Middle frontal gyrus (tissue), 1 donor: ENCODE results near the gene ARHGEF40.
A peak's percentile ranks its signal among the peaks of the same experiment; 100 is the strongest.

Experiments used
- DNase-seq: peaks from one replicate; pipeline ENCODE4 v3.0.0-alpha.2; 2015; ENCODE audit warnings: low spot score; ENCODE audit errors: extremely low spot score

ARHGEF40 gene

GRCh38 chr14:21096978-21097635 is 27.0 kb downstream of the ARHGEF40 start:
- DNase-seq: no peak

GRCh38 chr14:21097636-21098075 is 27.6 kb downstream of the ARHGEF40 start:
- no peak for DNase-seq

- DNase-seq: no peak
These were observed 28.2 kb downstream of the ARHGEF40 start, which contains the start of gene ZNF219 for GRCh38 chr14:21098076-21098891. Gene ZNF219, minus strand, starts transcription at chr14:21098655. Its CDS starts 5,064 bp downstream, at chr14:21093591.

GRCh38 chr14:21098892-21099595 is 28.9 kb downstream of the ARHGEF40 start:
- no peak for DNase-seq

DNA sequence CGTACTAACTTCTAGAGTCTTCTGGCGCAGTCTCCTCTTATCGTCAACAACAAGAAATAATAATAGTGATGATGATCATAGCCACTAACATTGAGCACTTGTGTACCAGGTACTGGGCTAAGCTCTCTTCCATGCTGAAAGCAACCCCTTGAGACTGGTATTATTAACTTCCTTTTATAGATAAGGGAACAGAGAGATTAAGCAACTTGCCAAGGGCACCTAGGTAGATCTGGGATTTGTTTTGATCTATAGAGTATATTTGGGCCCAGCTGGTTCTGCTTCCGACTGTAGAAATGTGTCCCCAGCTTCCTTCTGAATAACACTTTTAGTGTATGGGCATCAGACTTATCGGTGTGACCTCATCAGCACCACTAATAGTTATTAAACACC is 29.5 kb downstream of the ARHGEF40 start:
- no peak for DNase-seq

GRCh38 chr14:21100931-21101330 is 30.8 kb downstream of the ARHGEF40 start, which contains the start of gene TMEM253:
Gene TMEM253, plus strand, starts transcription at chr14:21101066. Its CDS starts 278 bp downstream, at chr14:21101344.
- DNase-seq: no peak

DNA sequence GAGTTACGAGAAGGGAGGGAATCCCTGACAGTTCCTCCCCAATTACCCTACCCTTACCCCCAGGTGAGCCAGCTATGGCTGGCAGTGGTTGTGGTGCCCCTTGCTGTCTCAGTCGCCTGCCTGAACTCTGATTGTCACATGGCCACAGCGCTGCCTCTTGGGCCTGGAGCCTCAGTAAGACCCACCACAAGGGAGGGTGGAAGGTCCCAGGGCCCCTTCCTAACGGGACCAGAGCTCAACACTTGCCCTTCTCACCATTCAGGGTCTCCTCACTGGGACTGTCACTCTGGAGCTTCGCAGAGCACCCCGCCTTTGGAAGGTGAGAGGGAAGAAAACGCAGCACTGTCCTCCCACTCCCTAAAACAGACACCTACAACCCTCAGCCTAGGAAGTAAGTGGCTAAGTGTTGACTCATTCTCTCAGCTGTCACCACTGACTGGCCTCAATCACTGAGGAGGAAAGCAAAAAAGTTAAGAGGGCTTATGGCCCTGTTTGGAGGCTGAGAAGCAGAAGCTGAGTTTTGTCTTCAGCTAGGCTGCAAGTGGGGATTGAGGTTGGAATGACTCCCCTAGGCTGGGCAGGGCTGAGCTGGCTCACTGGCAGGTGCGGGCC is 31.8 kb downstream of the ARHGEF40 start:
- no peak for DNase-seq

GRCh38 chr14:21102521-21103410 is 32.7 kb downstream of the ARHGEF40 start:
- no peak for DNase-seq

DNA sequence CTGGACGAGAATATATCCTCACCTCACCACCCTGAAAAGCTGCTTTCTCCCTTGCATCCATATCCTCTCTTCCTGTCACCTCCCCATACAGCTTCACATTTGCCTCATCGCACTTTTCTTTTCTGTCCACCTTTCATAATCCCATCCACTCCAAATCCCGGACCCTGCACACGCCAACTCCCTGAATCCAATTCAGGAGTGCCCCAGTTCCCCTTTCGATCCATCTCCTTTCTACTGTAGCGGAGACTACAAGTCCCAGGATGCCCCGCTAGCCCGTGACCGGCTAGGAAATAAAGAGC is 33.3 kb downstream of the ARHGEF40 start:
- no peak for DNase-seq

DNA sequence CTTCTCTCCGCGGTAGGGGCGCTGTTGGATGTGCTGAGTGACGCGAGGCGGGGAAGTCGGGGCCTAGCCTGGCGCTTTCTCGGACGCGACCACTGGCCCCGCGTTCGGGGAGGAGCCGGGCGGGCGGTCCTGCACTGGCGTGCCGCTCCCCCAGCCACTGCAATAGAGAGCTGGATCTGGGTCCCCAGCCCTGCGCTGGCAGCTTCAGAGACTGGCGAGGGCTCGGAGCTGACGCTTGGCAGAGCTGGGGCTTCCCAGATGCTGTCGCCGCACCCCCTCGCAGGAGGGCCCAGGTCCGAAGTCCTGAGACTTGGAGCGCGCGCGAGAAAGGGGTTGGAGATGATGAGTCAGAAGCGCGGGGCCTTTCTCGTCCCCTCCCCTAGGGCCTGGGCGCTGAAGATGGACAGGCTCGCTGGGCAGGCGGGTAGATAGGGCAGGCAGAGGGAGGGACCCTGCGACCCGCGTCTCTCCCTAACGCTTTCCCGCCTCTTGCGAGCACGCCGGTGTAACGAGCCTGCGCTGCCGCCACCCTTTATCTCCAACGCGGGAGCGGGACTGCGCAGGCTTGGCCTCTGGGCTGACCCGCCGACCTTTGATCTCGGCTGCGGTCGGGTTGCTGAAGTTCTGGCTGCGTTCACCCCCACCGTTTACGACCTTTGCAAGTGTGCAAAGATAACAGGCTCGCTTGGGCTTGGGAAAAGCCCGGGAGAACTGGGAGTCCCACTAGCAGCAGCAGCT is 33.8 kb downstream of the ARHGEF40 start:
- peak; percentile 93 for DNase-seq

- DNase-seq: peak; percentile 66
These were observed 34.5 kb downstream of the ARHGEF40 start for GRCh38 chr14:21104448-21105060.

GRCh38 chr14:21105095-21105494 is 35.0 kb downstream of the ARHGEF40 start:
- no peak for DNase-seq

- no peak for DNase-seq
These were observed 36.0 kb downstream of the ARHGEF40 start for GRCh38 chr14:21106176-21106497.

- DNase-seq: peak; percentile 73
These were observed 36.6 kb downstream of the ARHGEF40 start for GRCh38 chr14:21106498-21107282.

DNA sequence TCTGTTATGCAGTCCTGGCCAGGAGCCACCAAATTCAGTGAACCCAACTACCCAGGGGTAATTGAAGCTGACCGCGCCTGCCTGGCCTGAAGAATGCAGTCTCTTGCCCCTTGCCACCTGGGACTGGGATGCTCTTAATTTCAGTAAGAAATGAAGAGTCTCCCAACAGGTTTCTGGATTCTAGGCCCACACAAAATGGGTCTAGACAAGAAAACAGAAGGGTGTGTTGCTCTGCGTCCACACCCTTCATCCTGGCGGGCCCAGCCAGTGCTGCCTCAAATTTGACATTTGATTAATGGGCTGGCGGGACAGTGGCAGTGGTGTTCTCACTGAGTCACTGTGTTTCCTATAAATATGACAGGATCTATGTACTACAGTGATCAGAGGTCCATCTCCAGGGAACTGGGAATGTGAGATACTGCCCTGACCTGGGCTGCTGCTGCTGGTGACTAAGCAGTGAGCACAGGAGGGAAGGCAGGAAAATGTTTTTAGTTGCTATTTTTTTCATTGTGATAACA is 37.2 kb downstream of the ARHGEF40 start:
- no peak for DNase-seq

DNA sequence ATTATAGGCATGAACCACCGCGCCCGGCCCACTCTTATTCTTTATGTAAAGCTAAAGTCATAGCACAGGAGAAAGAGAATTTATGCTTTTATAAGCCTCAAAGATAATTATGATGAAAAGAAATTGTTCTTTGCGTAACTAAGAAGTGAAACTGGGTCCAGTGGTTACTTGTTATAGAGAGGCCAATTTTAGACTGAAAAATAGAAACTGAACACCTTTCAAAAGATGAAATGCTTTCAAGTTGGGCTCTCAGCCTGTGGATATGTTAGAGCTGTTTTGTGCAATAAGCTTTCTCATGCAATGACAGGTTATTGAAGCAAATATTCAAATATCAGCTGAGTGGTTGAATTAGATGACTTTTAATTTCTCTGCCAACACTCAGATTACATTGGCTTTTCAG is 38.7 kb downstream of the ARHGEF40 start:
- no peak for DNase-seq

DNA sequence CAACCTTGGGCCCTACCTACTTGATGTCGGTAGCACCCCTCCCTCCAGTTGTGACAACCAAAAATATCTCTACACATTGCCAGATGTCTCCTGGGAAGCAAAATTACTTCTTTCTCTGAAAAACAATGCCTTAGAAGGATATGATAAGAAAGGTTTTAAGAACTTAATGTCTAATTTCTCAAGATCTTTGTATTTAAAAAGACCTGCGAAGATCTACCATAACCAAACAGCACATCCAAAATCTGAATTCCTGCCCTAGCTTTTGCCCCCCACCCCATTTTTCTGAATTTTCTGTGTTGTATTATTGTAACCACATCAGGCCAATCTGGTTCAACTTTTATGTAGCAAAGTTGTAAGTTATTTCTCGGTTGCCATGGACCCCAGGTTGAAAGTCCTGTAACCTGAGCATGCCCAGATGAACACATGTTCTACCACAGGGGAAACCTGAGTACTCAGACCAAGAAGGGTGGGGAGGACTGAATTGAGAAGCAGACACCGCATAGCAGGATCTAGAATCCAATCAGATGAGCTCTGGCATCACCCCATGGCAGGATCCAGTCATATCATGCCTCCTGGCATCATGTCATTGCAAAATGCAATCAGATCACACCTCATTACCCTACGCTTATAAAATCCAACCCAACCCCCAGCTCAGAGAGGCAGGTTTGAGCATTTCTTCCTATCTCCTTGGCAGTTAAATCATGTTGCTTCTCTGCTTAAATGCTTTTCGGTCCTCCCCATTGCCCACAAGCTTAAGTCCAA is 39.5 kb downstream of the ARHGEF40 start:
- no peak for DNase-seq

DNA sequence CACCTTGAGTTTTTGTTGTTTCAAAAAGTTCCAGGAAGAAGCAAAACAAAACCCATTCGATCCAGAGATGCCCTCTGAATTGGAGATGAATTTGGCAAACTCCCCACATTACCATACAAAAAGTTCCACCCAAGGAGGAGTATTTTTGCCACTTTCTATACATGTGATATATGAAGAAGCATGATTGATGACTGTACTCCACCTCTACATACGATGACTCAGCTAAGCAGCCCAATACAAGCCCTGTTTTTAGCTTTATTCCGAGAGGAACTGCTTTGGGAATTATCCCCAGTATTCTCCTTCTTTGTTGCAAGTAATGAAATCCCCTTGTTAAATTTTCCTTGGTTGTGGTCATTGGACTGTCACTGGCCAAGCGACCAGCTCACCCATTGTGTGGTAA is 42.2 kb downstream of the ARHGEF40 start:
- DNase-seq: no peak
